ENCODE data around the gene DHRS2. TPM values are rescaled to one million over a fixed set of nuclear protein-coding genes. Genes with fewer than 3 reads are reported as not detected.

DHRS2 gene
- polyA plus RNA-seq, 1 experiment: 0.09 TPM

DNA sequence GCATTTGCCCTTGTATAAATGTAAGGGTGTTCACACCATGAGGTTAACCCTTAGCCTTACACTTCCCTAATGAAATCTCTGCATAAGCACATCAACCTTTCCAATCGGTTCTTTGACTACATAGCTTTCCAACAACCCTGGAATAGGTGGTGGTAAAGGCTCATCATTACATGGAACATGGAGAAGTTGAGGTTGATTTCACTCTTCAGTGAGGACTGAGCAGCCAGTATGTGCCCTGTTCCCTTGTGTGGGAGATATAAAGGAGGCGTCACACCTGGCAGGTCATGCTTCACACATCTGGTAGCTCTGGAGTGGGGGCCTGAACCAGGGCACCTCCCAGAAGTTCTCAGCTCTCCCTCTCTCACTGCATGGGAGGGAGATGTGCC lies 35.8 kb upstream of the DHRS2 start:
- TF ChIP-seq, protein P1, sequence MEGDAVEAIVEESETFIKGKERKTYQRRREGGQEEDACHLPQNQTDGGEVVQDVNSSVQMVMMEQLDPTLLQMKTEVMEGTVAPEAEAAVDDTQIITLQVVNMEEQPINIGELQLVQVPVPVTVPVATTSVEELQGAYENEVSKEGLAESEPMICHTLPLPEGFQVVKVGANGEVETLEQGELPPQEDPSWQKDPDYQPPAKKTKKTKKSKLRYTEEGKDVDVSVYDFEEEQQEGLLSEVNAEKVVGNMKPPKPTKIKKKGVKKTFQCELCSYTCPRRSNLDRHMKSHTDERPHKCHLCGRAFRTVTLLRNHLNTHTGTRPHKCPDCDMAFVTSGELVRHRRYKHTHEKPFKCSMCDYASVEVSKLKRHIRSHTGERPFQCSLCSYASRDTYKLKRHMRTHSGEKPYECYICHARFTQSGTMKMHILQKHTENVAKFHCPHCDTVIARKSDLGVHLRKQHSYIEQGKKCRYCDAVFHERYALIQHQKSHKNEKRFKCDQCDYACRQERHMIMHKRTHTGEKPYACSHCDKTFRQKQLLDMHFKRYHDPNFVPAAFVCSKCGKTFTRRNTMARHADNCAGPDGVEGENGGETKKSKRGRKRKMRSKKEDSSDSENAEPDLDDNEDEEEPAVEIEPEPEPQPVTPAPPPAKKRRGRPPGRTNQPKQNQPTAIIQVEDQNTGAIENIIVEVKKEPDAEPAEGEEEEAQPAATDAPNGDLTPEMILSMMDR (IDR thresholded peaks at IDR 0.05; ENCODE audit: low read depth, low read length): no peak
- ChIA-PET POLR2A (no interaction called here), CTCF (interaction anchor here (1.0 to 1.4 kb wide), 3 partner anchors 12 to 310 kb away, joined by 3 to 5 read pairs (median 4); no protein-coding TSS in a partner anchor)
- Histone ChIP-seq H3K9me3 (ENCODE audit: control insufficient read depth, insufficient read depth, low read length) (no peaks in the 10 kb centered on the region), H3K27ac (ENCODE audit: low read depth, low read length) (no peak overlapping the region), H3K4me3 (ENCODE audit: low read depth, low read length) (no peak overlapping the region), H3K27me3 (ENCODE audit: control insufficient read depth, insufficient read depth, low read length) (peaks cover 3% of the 10 kb centered on the region)
- no peak for DNase-seq (ENCODE audit: low read depth, low spot score)

DNA sequence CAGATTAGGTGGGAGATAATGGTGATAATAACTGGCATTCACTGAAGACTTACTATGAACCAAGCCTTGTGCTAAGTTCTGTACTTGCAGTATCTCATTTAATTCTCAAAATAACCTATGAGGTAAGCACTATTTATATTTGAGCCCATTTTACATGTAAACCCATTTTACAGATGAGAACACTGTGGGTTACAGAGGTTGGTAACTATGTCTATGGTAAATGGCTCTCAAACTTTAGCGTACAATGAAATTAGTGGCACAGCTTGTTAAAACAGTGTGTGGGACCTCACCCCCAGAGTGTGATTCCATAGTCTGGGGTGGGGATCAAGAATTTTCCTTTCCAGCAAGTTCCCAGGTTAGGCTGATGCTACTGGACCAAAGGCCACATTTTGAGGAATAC lies 35.4 kb upstream of the DHRS2 start:
- Histone ChIP-seq H3K27me3 (ENCODE audit: control insufficient read depth, insufficient read depth, low read length) (peaks cover 3% of the 10 kb centered on the region), H3K27ac (ENCODE audit: low read depth, low read length) (no peak overlapping the region), H3K4me3 (ENCODE audit: low read depth, low read length) (no peak overlapping the region), H3K9me3 (ENCODE audit: control insufficient read depth, insufficient read depth, low read length) (no peaks in the 10 kb centered on the region)
- ChIA-PET POLR2A (no interaction called here), CTCF (interaction anchor here (1.0 to 1.4 kb wide), 4 partner anchors 12 to 310 kb away, joined by 3 to 5 read pairs (median 4); no protein-coding TSS in a partner anchor)
- TF ChIP-seq, protein P1 (IDR thresholded peaks at IDR 0.05; ENCODE audit: low read depth, low read length): no peak
- DNase-seq (ENCODE audit: low read depth, low spot score): no peak

DNA sequence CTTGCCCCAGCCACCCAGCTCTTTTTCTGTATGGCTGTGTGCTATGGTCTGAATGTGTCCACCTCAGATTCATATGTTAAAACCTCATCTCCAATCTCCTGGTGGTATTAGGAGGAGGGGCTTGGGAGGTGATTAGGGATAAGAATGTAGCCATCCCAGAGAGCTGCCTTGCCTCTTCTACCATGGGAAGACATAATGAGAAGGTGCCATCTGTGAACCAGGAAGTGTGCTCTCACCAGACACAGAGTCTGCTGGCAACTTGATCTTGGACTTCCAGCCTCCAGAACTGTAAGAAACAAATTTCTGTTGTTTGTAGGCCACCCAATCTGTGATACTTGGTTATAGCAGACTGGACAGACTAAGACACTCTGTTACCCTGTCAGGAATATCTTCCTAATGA lies 34.7 kb upstream of the DHRS2 start:
- ChIA-PET POLR2A (no interaction called here), CTCF (interaction anchor here (1.2 to 1.7 kb wide), 3 partner anchors 30 to 309 kb away, joined by 3 to 5 read pairs (median 4); no protein-coding TSS in a partner anchor)
- no peak overlapping the region for H3K4me3 ChIP-seq (ENCODE audit: low read depth, low read length)
- H3K27ac ChIP-seq (ENCODE audit: low read depth, low read length): no peak overlapping the region
- DNase-seq (ENCODE audit: low read depth, low spot score): no peak
- TF ChIP-seq, protein P1 (IDR thresholded peaks at IDR 0.05; ENCODE audit: low read depth, low read length): no peak
- peaks cover 3% of the 10 kb centered on the region for H3K27me3 ChIP-seq (ENCODE audit: control insufficient read depth, insufficient read depth, low read length)
- H3K9me3 ChIP-seq (ENCODE audit: control insufficient read depth, insufficient read depth, low read length): no peaks in the 10 kb centered on the region

DNA sequence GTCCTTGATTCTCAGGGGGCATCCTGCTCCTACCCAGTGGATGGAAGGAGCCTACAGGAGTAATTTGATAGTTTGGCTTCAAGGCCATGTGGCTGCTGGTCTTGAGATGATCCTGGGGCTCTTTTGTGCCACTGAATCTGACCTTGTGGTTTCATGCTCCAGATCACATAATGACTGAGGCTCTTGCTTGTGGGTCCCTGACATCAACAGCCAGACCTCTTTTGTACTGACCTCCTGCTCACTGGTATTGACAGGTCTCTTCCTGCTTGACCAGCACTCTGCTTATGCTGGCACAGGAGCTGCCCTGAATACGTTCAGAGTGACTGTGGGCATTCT lies 34.4 kb upstream of the DHRS2 start:
- CTCF ChIA-PET: interaction anchor here (1.3 to 1.7 kb wide), 2 partner anchors 30 to 309 kb away, joined by 3 to 4 read pairs; no protein-coding TSS in a partner anchor
- Histone ChIP-seq H3K9me3 (ENCODE audit: control insufficient read depth, insufficient read depth, low read length) (no peaks in the 10 kb centered on the region), H3K4me3 (ENCODE audit: low read depth, low read length) (no peak overlapping the region), H3K27ac (ENCODE audit: low read depth, low read length) (no peak overlapping the region), H3K27me3 (ENCODE audit: control insufficient read depth, insufficient read depth, low read length) (peaks cover 3% of the 10 kb centered on the region)
- POLR2A ChIA-PET: no interaction called here
- DNase-seq (ENCODE audit: low read depth, low spot score): no peak
- TF ChIP-seq, protein P1 (IDR thresholded peaks at IDR 0.05; ENCODE audit: low read depth, low read length): no peak

DNA sequence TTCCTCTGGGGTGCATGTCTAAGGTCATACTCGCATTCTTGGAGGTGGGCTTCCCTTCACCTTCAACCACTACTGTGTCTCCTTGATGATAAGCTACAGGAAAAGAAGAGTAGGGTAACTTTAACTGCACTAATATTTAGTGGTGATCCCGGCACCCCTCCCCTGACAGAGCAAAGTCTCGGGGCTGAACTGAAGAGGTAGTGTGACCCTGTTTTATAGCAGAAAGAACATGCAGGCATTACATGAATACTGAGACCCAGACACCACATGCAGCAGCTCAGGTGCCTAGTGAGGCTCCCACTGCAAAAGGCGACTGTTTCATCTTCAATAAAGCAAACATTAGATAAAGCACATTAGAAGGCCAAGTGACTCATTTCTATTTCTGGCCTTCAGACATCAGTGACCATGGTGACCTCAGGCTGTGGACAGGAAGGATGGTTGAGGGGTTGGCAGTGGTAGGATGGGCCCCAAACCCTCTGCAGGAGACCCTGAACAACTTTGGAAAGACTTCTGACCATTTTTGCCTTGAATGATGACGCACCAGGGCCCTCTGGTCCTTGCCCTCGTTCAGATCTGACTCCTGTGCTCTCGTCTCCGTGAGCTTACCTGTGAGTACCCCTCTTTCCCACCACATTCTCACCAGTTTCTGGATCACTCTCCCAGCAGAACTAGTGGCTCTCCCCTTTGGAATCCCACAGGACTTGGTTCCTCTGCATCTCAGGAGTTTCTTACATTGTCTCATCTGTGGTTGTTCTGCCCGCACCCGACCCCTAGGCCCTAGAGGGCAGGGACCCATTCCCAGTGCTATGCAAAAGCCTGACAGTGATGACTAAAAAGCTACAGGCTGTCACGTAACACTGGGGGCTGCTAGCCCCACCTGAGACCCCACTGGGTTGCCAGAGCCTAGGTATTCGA lies 33.7 kb upstream of the DHRS2 start:
- Histone ChIP-seq H3K27me3 (ENCODE audit: control insufficient read depth, insufficient read depth, low read length) (peaks cover 3% of the 10 kb centered on the region), H3K27ac (ENCODE audit: low read depth, low read length) (no peak overlapping the region), H3K4me3 (ENCODE audit: low read depth, low read length) (no peak overlapping the region), H3K9me3 (ENCODE audit: control insufficient read depth, insufficient read depth, low read length) (no peaks in the 10 kb centered on the region)
- DNase-seq (ENCODE audit: low read depth, low spot score): no peak
- POLR2A ChIA-PET: no interaction called here
- CTCF ChIA-PET: interaction anchor here (1.3 to 1.7 kb wide), 2 partner anchors 29 to 308 kb away, joined by 3 to 4 read pairs; no protein-coding TSS in a partner anchor
- TF ChIP-seq, protein P1 (IDR thresholded peaks at IDR 0.05; ENCODE audit: low read depth, low read length): no peak
